ENCODE data around the gene LTN1. TPM values are rescaled to one million over a fixed set of nuclear protein-coding genes. Genes with fewer than 3 reads are reported as not detected.

LTN1 gene
- total and polyA plus RNA-seq, 2 of the 13 experiments (the other 11 are each of a cell fraction or from before 2014, with no cell fraction given), result 6.7 to 24.6 TPM

DNA sequence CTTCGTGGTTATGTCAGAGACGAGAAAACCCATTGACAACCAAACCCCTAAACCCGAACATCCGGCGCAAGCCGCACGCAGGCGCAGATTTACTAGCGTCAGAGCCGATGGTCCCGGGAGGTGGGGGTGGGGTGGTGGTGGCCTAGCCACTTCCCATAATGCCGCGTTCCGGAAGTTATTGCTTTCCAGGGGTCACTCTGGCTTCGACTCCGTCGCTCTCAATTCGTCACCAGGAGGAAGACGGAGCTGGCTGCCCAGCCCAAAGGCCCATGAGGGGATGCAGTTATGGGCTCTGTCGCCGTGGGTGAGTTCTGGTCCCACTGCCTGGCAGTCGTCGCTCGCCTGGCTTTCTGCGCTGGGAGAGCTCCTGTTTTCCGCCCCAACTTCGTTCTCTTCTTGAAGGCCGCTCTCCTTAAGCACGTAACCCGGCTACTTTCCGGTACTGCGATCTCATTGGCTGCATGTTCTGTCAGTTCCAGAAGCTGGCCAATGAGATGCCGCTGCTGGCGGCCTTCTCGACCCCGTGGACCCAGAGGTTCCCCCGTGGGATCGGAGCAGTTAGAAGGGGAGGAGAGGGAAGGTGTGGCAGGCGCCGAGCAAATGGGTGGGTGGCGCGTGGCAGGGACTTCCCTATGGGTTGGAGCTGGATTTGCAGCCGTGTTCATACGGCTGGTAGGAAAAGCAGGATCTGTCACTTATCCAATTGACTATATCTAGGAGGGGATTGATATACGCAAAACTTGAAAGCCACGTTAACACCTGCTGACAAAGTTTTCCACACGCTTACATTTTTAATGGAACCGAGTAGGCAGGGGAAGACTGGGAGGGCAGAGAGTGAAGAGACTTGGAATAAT is 32.0 kb upstream of the LTN1 start, which contains the start of gene USP16 (continued):
- TF ChIP-seq ZXDC (CRISPR knock-in tag; IDR thresholded peaks at IDR 0.05) (peak; percentile 46; the same call in 1 of the 2 replicates), ERF (CRISPR knock-in tag; IDR thresholded peaks at IDR 0.05) (peak; percentile 83), SNRNP70 (IDR thresholded peaks at IDR 0.05; ENCODE audit: low read depth, low read length) (no peak), RNF2 (conservative IDR thresholded peaks at IDR 0.05; ENCODE audit: low read depth) (peak; percentile 80), IRF2 (CRISPR knock-in tag; IDR thresholded peaks at IDR 0.05) (peak; percentile 57; the same call in 1 of the 2 replicates), MTA3 (CRISPR knock-in tag; IDR thresholded peaks at IDR 0.05) (no peak), ZNF619 (CRISPR knock-in tag; IDR thresholded peaks at IDR 0.05) (no peak), PREB (CRISPR knock-in tag; IDR thresholded peaks at IDR 0.05) (no peak), GPN1 (CRISPR knock-in tag; IDR thresholded peaks at IDR 0.05; ENCODE audit: borderline replicate concordance) (no peak), SNAPC4 (CRISPR knock-in tag; IDR thresholded peaks at IDR 0.05) (no peak), ZKSCAN8 (CRISPR knock-in tag; IDR thresholded peaks at IDR 0.05; ENCODE audit: borderline replicate concordance) (no peak), TBL1XR1 (IDR thresholded peaks at IDR 0.05; ENCODE audit: borderline replicate concordance, low read length, partially characterized antibody) (peak; percentile 39), GPBP1L1 (CRISPR knock-in tag; IDR thresholded peaks at IDR 0.05) (no peak), IKZF4 (CRISPR knock-in tag; IDR thresholded peaks at IDR 0.05; ENCODE audit: borderline replicate concordance, low read depth, not compliant biosample characterization) (no peak), NPAS2 (CRISPR knock-in tag; IDR thresholded peaks at IDR 0.05; ENCODE audit: borderline replicate concordance) (no peak)
- TF ChIP-seq, protein P1, sequence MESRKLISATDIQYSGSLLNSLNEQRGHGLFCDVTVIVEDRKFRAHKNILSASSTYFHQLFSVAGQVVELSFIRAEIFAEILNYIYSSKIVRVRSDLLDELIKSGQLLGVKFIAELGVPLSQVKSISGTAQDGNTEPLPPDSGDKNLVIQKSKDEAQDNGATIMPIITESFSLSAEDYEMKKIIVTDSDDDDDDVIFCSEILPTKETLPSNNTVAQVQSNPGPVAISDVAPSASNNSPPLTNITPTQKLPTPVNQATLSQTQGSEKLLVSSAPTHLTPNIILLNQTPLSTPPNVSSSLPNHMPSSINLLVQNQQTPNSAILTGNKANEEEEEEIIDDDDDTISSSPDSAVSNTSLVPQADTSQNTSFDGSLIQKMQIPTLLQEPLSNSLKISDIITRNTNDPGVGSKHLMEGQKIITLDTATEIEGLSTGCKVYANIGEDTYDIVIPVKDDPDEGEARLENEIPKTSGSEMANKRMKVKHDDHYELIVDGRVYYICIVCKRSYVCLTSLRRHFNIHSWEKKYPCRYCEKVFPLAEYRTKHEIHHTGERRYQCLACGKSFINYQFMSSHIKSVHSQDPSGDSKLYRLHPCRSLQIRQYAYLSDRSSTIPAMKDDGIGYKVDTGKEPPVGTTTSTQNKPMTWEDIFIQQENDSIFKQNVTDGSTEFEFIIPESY (CRISPR knock-in tag; IDR thresholded peaks at IDR 0.05), result no peak

Data from HepG2 (cell line).